Uterus (tissue), 4 donors: Measurements from ENCODE around the gene RASD2. TPM values are rescaled to one million over a fixed set of nuclear protein-coding genes. Genes with fewer than 3 reads are reported as not detected.

Experiments
- DNase-seq, 2 donors: peaks; one replicate each; pipeline ENCODE4 v3.0.0-alpha.2; 2019 to 2020
- H3K27ac ChIP-seq, 2 donors: fragments of 200-600 bp; sonication (generic); 1 replicate in 1 of 2; 2 replicates in 1 of 2; pipeline ENCODE4 v1.5.1; 2016 to 2018
- H3K27me3 ChIP-seq, 2 donors: fragments of 200-600 bp; sonication (generic); one replicate each; pipeline ENCODE4 v1.5.1; 2018 to 2019; ENCODE audit warnings: control low read depth in 1 of 2
- H3K36me3 ChIP-seq, 2 donors: fragments of 200-600 bp; sonication (generic); one replicate each; pipeline ENCODE4 v1.5.1; 2019; ENCODE audit warnings: control low read depth in 1 of 2
- H3K4me1 ChIP-seq, 2 donors: fragments of 200-600 bp; sonication (generic); one replicate each; pipeline ENCODE4 v1.5.1; 2018 to 2019; ENCODE audit warnings: control low read depth in 1 of 2
- H3K4me3 ChIP-seq, 2 donors: fragments of 200-600 bp; sonication (generic); 1 replicate in 1 of 2; 2 replicates in 1 of 2; pipeline ENCODE4 v1.5.1; 2018 to 2019; ENCODE audit warnings: mild to moderate bottlenecking in 1 of 2
- H3K9me3 ChIP-seq, 2 donors: fragments of 200-600 bp; sonication (generic); one replicate each; pipeline ENCODE4 v1.5.1; 2019; ENCODE audit warnings: control low read depth in 1 of 2
- POLR2A ChIP-seq, 2 donors: fragments of 450-650 bp; IDR thresholded peaks; one replicate each; pipeline ENCODE4 v1.6.1; 2016; ENCODE audit warnings: antibody characterized with exemption in 2 of 2, mild to moderate bottlenecking in 1 of 2, moderate library complexity in 1 of 2
- intact Hi-C: fragments of 100-400 bp; cut with DNase I; formaldehyde crosslinking; loops from one replicate; pipeline ENCODE4 v1.15.1; 2023; ENCODE audit warnings: low total_unique reads
- total RNA-seq, 4 donors: library from RNA; depleted of rRNA in 3 of 4; stranded (reverse); fragments of >200 nt in 3 of 4; gene quantifications; one replicate each; pipeline versions ENCODE4 v1.1.0 to v1.2.4, GENCODE V29; 2014 to 2023
- TF ChIP-seq, protein P1 (sequence below), 4 experiments: fragments of 200-600 bp in 2 of 4; fragments of 450-650 bp in 2 of 4; sonication (generic) in 2 of 4; IDR thresholded peaks; one replicate each; pipeline ENCODE4 v1.5.1; 2016 to 2019; ENCODE audit warnings: antibody characterized with exemption in 4 of 4, mild to moderate bottlenecking in 2 of 4, moderate library complexity in 1 of 4
- donor health status: DM: yes; HTN: yes; CAD: no.

The RASD2 gene
- total RNA-seq, 4 donors from 2014 or later, result 4.9 to 10.7 TPM; not detected in 2

GRCh38 chr22:35552846-35553245, 12.2 kb downstream of the RASD2 start:
- H3K4me3 ChIP-seq, result no peak overlapping the region
- intact Hi-C loops, result no loop called here
- TF ChIP-seq, protein P1, sequence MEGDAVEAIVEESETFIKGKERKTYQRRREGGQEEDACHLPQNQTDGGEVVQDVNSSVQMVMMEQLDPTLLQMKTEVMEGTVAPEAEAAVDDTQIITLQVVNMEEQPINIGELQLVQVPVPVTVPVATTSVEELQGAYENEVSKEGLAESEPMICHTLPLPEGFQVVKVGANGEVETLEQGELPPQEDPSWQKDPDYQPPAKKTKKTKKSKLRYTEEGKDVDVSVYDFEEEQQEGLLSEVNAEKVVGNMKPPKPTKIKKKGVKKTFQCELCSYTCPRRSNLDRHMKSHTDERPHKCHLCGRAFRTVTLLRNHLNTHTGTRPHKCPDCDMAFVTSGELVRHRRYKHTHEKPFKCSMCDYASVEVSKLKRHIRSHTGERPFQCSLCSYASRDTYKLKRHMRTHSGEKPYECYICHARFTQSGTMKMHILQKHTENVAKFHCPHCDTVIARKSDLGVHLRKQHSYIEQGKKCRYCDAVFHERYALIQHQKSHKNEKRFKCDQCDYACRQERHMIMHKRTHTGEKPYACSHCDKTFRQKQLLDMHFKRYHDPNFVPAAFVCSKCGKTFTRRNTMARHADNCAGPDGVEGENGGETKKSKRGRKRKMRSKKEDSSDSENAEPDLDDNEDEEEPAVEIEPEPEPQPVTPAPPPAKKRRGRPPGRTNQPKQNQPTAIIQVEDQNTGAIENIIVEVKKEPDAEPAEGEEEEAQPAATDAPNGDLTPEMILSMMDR (IDR thresholded peaks at IDR 0.05), result no peak
- TF ChIP-seq POLR2A (IDR thresholded peaks at IDR 0.05), result no peak
- no peaks in the 10 kb centered on the region for H3K9me3 ChIP-seq
- no peaks in the 10 kb centered on the region for H3K36me3 ChIP-seq
- DNase-seq, result no peak
- H3K27ac ChIP-seq, result no peak overlapping the region
- no peaks in the 10 kb centered on the region for H3K4me1 ChIP-seq
- no peaks in the 10 kb centered on the region for H3K27me3 ChIP-seq

- no peaks in the 10 kb centered on the region for H3K4me1 ChIP-seq
- H3K4me3 ChIP-seq, result no peak overlapping the region
- no peaks in the 10 kb centered on the region for H3K36me3 ChIP-seq
- H3K27me3 ChIP-seq, result no peaks in the 10 kb centered on the region
- TF ChIP-seq, protein P1 (IDR thresholded peaks at IDR 0.05), result no peak
- no peak for TF ChIP-seq POLR2A (IDR thresholded peaks at IDR 0.05)
- H3K9me3 ChIP-seq, result no peaks in the 10 kb centered on the region
- DNase-seq, result no peak
- no peak overlapping the region for H3K27ac ChIP-seq
- intact Hi-C loops, result no loop called here
Measured at GRCh38 chr22:35553341-35553740, 12.7 kb downstream of the RASD2 start.

DNA sequence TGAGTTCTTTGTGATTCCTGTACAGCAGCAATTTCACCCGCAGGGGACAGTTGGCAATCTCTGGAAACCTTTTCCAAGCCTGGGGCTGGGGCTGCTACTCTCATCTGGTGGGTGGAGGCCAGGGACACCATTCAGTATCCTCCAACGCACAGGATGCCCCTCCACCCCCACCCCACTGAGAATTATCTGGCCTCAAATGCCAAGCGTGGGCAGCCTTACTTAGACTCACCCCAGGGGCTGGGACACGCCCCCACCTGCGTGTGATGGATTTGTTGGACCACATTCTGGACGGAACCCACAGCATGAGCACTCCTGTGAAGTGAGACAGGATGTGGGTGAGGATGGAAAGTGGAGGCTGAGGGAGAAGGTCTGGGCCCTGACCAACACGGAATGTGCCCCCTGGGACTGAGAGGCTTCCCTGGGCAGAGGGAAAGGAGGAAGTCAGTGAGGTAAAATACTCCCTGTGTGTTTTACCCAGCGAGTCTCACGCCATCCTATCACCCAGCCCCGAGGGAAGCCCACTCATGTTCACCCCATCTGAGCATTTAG, 13.7 kb downstream of the RASD2 start:
- TF ChIP-seq, protein P1 (IDR thresholded peaks at IDR 0.05), result no peak
- no peak for TF ChIP-seq POLR2A (IDR thresholded peaks at IDR 0.05)
- intact Hi-C loops, result no loop called here
- Histone ChIP-seq H3K9me3 (no peaks in the 10 kb centered on the region), H3K36me3 (no peaks in the 10 kb centered on the region), H3K4me1 (no peaks in the 10 kb centered on the region), H3K27me3 (no peaks in the 10 kb centered on the region), H3K4me3 (no peak overlapping the region), H3K27ac (no peak overlapping the region)
- DNase-seq, result no peak

- H3K27ac ChIP-seq, result no peak overlapping the region
- H3K4me1 ChIP-seq, result no peaks in the 10 kb centered on the region
- H3K36me3 ChIP-seq, result no peaks in the 10 kb centered on the region
- no peaks in the 10 kb centered on the region for H3K27me3 ChIP-seq
- TF ChIP-seq, protein P1 (IDR thresholded peaks at IDR 0.05), result no peak
- TF ChIP-seq POLR2A (IDR thresholded peaks at IDR 0.05), result no peak
- no peaks in the 10 kb centered on the region for H3K9me3 ChIP-seq
- no peak for DNase-seq
- intact Hi-C loops, result no loop called here
- H3K4me3 ChIP-seq, result no peak overlapping the region
Measured at GRCh38 chr22:35555483-35555890, 14.9 kb downstream of the RASD2 start.

GRCh38 chr22:35555946-35556547, 15.4 kb downstream of the RASD2 start:
- Histone ChIP-seq H3K4me3 (no peak overlapping the region), H3K9me3 (no peaks in the 10 kb centered on the region), H3K4me1 (no peaks in the 10 kb centered on the region), H3K27me3 (no peaks in the 10 kb centered on the region), H3K36me3 (no peaks in the 10 kb centered on the region), H3K27ac (no peak overlapping the region)
- intact Hi-C loops, result no loop called here
- no peak for DNase-seq
- TF ChIP-seq POLR2A (IDR thresholded peaks at IDR 0.05), result no peak
- TF ChIP-seq, protein P1 (IDR thresholded peaks at IDR 0.05), result no peak
